WTC11 (cell line): Measurements from ENCODE around the gene SRP9.

ENCODE experiments used
- ARID4B ChIP-seq: sonication (generic); formaldehyde crosslinking; IDR thresholded peaks from 2 replicates; pipeline ENCODE4 v1.8.0; 2023; ENCODE audit warnings: missing genetic modification reagents, mild to moderate bottlenecking, borderline replicate concordance
- CTCF ChIP-seq: fragments of 200-600 bp; IDR thresholded peaks from 2 replicates; pipeline ENCODE4 v1.8.0; 2022; ENCODE audit warnings: antibody characterized with exemption
- USF1 ChIP-seq: sonication (generic); formaldehyde crosslinking; IDR thresholded peaks from 2 replicates; pipeline ENCODE4 v1.8.0; 2022; ENCODE audit warnings: mild to moderate bottlenecking, missing genetic modification reagents

GRCh38 chr1:225769687-225770086 is 7.9 kb upstream of the SRP9 start:
- TF ChIP-seq USF1 (no peak), ARID4B (no peak), CTCF (no peak)
